Measurements from ENCODE around the gene SMCO2.

DNA sequence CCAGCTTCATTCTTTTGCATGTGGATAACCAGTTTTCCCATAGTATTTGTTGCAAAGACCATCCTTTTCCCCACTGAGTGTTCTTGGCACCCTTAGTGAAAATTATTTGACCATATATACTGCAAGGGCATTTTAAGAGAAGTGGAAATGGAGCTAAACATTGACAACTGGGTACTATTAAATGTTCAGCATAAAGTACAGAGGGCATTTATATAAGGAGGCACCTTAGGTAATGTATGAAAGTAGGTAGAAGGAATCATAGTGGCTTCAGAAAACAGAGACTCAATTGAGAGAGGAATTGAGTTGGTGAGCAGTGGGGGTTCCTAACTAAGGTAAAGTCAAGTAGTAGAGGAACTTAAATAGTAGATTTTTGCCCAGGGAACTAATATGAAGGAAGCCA lies 34.5 kb upstream of the SMCO2 start:
- TF ChIP-seq, protein P1, sequence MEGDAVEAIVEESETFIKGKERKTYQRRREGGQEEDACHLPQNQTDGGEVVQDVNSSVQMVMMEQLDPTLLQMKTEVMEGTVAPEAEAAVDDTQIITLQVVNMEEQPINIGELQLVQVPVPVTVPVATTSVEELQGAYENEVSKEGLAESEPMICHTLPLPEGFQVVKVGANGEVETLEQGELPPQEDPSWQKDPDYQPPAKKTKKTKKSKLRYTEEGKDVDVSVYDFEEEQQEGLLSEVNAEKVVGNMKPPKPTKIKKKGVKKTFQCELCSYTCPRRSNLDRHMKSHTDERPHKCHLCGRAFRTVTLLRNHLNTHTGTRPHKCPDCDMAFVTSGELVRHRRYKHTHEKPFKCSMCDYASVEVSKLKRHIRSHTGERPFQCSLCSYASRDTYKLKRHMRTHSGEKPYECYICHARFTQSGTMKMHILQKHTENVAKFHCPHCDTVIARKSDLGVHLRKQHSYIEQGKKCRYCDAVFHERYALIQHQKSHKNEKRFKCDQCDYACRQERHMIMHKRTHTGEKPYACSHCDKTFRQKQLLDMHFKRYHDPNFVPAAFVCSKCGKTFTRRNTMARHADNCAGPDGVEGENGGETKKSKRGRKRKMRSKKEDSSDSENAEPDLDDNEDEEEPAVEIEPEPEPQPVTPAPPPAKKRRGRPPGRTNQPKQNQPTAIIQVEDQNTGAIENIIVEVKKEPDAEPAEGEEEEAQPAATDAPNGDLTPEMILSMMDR (conservative IDR thresholded peaks at IDR 0.05; ENCODE audit: low read depth, low read length), result no peak
- no peak for TF ChIP-seq EZH2 (IDR thresholded peaks at IDR 0.05; ENCODE audit: low read length, unreplicated experiment)
